OCI-LY3 (cell line): ENCODE measurements around the gene MARK3.
A peak's percentile ranks its signal among the peaks of the same experiment; 100 is the strongest.

Experiments
- H2AFZ ChIP-seq: fragments of 200-600, 300-600 bp; shearing (Covaris generic); 2 replicates; pipeline ENCODE4 v1.6.0; 2014; ENCODE audit warnings: antibody characterized with exemption, low read depth, low read length
- H3K27ac ChIP-seq: fragments of 200-600, 300-600 bp; sonication (generic); 2 replicates; pipeline ENCODE4 v1.5.1; 2014; ENCODE audit warnings: mild to moderate bottlenecking, low read length, moderate library complexity, mixed read lengths
- H3K27me3 ChIP-seq: fragments of 200-600, 300-600 bp; sonication (generic); 2 replicates; pipeline ENCODE4 v1.6.1; 2014; ENCODE audit warnings: low read depth, low read length, mixed read lengths
- H3K36me3 ChIP-seq: fragments of 200-600, 300-600 bp; sonication (generic); replicated peaks from 2 replicates; pipeline ENCODE3; 2014; ENCODE audit warnings: low read depth, low read length, mixed read lengths
- H3K4me1 ChIP-seq: fragments of 300-600, 200-600 bp; sonication (generic); 2 replicates; pipeline ENCODE4 v1.6.1; 2014; ENCODE audit warnings: low read length, mixed read lengths
- H3K4me2 ChIP-seq: fragments of 200-600, 300-600 bp; sonication (generic); 2 replicates; pipeline ENCODE4 v1.6.1; 2014; ENCODE audit warnings: low read length, mixed read lengths
- H3K4me3 ChIP-seq: fragments of 300-600, 200-600 bp; sonication (generic); 2 replicates; pipeline ENCODE4 v1.5.1; 2014; ENCODE audit warnings: antibody characterized with exemption, mild to moderate bottlenecking, low read length, moderate library complexity
- H3K79me2 ChIP-seq: fragments of 300-600, 200-600 bp; shearing (Covaris generic); 2 replicates; pipeline ENCODE4 v1.6.1; 2014; ENCODE audit warnings: mild to moderate bottlenecking, low read length, mixed read lengths
- H3K9ac ChIP-seq: fragments of 300-600, 200-600 bp; shearing (Covaris generic); 2 replicates; pipeline ENCODE4 v1.6.0; 2014; ENCODE audit warnings: mild to moderate bottlenecking, low read length, moderate library complexity
- H3K9me3 ChIP-seq: fragments of 200-600, 300-600 bp; shearing (Covaris generic); 2 replicates; pipeline ENCODE4 v1.6.1; 2014; ENCODE audit warnings: low read length, mixed read lengths; ENCODE audit not compliant: insufficient read depth
- H4K20me1 ChIP-seq: fragments of 200-600, 300-600 bp; sonication (generic); 2 replicates; pipeline ENCODE4 v1.6.1; 2016; ENCODE audit warnings: low read length, mixed read lengths; ENCODE audit not compliant: insufficient read depth
- CTCF ChIP-seq: fragments of 200-600, 300-600 bp; sonication (generic); IDR thresholded peaks from 2 replicates; pipeline ENCODE4 v1.5.1; 2014; ENCODE audit warnings: antibody characterized with exemption, low read length, low read depth
- EZH2phosphoT487 ChIP-seq: fragments of 200-600 bp; shearing (Covaris generic); IDR thresholded peaks from 2 replicates; pipeline ENCODE4 v1.6.1; 2018; ENCODE audit warnings: antibody characterized with exemption, mixed run types, low read depth

The MARK3 gene

GRCh38 chr14:103537175-103537990 is 152.2 kb downstream of the MARK3 start:
- no peak overlapping the region for H2AFZ ChIP-seq
- H3K27ac ChIP-seq: no peak overlapping the region
- no peak overlapping the region for H3K9ac ChIP-seq
- H3K4me2 ChIP-seq: no peak overlapping the region
- H3K4me3 ChIP-seq: no peak overlapping the region
- H3K79me2 ChIP-seq: peaks cover 6% of the 10 kb centered on the region
- H3K9me3 ChIP-seq: no peaks in the 10 kb centered on the region
- peaks cover 5% of the 10 kb centered on the region; the same call in 1 of the 2 replicates for H3K4me1 ChIP-seq
- no peak for TF ChIP-seq EZH2phosphoT487
- TF ChIP-seq CTCF: no peak
- H3K36me3 ChIP-seq: peaks cover 13% of the 10 kb centered on the region
- 0 out of 2 replicates have a peak, but pooled peaks cover 2% of the 10 kb centered on the region for H3K27me3 ChIP-seq
- no peaks in the 10 kb centered on the region for H4K20me1 ChIP-seq

GRCh38 chr14:103538291-103539055 is 153.3 kb downstream of the MARK3 start:
- Histone ChIP-seq H3K4me3 (no peak overlapping the region), H3K36me3 (peaks cover 4% of the 10 kb centered on the region), H3K79me2 (no peaks in the 10 kb centered on the region), H3K27ac (no peak overlapping the region), H4K20me1 (no peaks in the 10 kb centered on the region), H3K4me1 (0 out of 2 replicates have a peak, but pooled peaks cover 3% of the 10 kb centered on the region), H3K9me3 (no peaks in the 10 kb centered on the region), H3K4me2 (no peak overlapping the region), H3K27me3 (0 out of 2 replicates have a peak, but pooled peaks cover 3% of the 10 kb centered on the region), H2AFZ (no peak overlapping the region), H3K9ac (no peak overlapping the region)
- TF ChIP-seq CTCF (no peak), EZH2phosphoT487 (no peak)

- H3K4me1 ChIP-seq: 0 out of 2 replicates have a peak, but pooled peaks cover 3% of the 10 kb centered on the region
Observed at GRCh38 chr14:103539056-103539825, 154.0 kb downstream of the MARK3 start.

More at GRCh38 chr14:103539056-103539825, 154.0 kb downstream of the MARK3 start:
- H3K27me3 ChIP-seq: 0 out of 2 replicates have a peak, but pooled peaks cover 3% of the 10 kb centered on the region
- H3K36me3 ChIP-seq: peaks cover 2% of the 10 kb centered on the region
- H3K79me2 ChIP-seq: no peaks in the 10 kb centered on the region
- TF ChIP-seq CTCF (peak; percentile 20), EZH2phosphoT487 (no peak)
- no peak overlapping the region for H3K27ac ChIP-seq
- H3K9ac ChIP-seq: no peak overlapping the region
- no peak overlapping the region for H2AFZ ChIP-seq
- H3K9me3 ChIP-seq: no peaks in the 10 kb centered on the region
- no peaks in the 10 kb centered on the region for H4K20me1 ChIP-seq
- H3K4me3 ChIP-seq: no peak overlapping the region
- no peak overlapping the region for H3K4me2 ChIP-seq
